Progenitor cell of endocrine pancreas (in vitro differentiated cells): ENCODE results near the gene SCGB2B2. TPM values are rescaled to one million over a fixed set of nuclear protein-coding genes. Genes with fewer than 3 reads are reported as not detected.

ENCODE experiments used
- DNase-seq: peaks from one replicate; pipeline ENCODE4 v3.0.0; 2021; ENCODE audit warnings: low spot score; ENCODE audit not compliant: unreplicated experiment
- H3K27ac Mint-ChIP-seq: 2 replicates; pipeline ENCODE4 v1.8.0; 2021; ENCODE audit warnings: mild to moderate bottlenecking, moderate library complexity, mixed read lengths
- H3K27me3 Mint-ChIP-seq: 2 replicates; pipeline ENCODE4 v1.8.0; 2021; ENCODE audit warnings: mixed read lengths
- H3K36me3 Mint-ChIP-seq: 2 replicates; pipeline ENCODE4 v1.8.0; 2022; ENCODE audit warnings: mixed read lengths; ENCODE audit not compliant: insufficient read depth
- H3K4me1 Mint-ChIP-seq: 2 replicates; pipeline ENCODE4 v1.8.0; 2021; ENCODE audit warnings: low read depth, mixed read lengths
- H3K4me3 Mint-ChIP-seq: 2 replicates; pipeline ENCODE4 v1.8.0; 2021; ENCODE audit warnings: low read depth, mild to moderate bottlenecking, moderate library complexity, mixed read lengths
- H3K9me3 Mint-ChIP-seq: 2 replicates; pipeline ENCODE4 v1.8.0; 2021; ENCODE audit warnings: low read depth, mixed read lengths
- long read RNA-seq: library from polyadenylated mRNA; unstranded; transcript quantifications from one replicate; pipeline ENCODE4 v2.0.0, GENCODE V29; 2020
- total RNA-seq: library from RNA; stranded (reverse); gene quantifications from 2 replicates; pipeline ENCODE4 v1.2.1, GENCODE V29; 2021
- TF ChIP-seq, protein P1 (sequence below): fragments of 200-600 bp; sonication (generic); IDR thresholded peaks from one replicate; pipeline ENCODE4 v1.5.0; 2021; ENCODE audit warnings: antibody characterized with exemption, mild to moderate bottlenecking; ENCODE audit not compliant: unreplicated experiment

Gene SCGB2B2, protein sequence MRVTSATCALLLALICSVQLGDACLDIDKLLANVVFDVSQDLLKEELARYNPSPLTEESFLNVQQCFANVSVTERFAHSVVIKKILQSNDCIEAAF
- 0.47 and 0.84 TPM in 2 replicates for total RNA-seq
- long read RNA-seq, partial matches to known transcripts: 1 of 6 reads
- long read RNA-seq, other reads (novel, unspliced or antisense): 5 of 6 reads

DNA sequence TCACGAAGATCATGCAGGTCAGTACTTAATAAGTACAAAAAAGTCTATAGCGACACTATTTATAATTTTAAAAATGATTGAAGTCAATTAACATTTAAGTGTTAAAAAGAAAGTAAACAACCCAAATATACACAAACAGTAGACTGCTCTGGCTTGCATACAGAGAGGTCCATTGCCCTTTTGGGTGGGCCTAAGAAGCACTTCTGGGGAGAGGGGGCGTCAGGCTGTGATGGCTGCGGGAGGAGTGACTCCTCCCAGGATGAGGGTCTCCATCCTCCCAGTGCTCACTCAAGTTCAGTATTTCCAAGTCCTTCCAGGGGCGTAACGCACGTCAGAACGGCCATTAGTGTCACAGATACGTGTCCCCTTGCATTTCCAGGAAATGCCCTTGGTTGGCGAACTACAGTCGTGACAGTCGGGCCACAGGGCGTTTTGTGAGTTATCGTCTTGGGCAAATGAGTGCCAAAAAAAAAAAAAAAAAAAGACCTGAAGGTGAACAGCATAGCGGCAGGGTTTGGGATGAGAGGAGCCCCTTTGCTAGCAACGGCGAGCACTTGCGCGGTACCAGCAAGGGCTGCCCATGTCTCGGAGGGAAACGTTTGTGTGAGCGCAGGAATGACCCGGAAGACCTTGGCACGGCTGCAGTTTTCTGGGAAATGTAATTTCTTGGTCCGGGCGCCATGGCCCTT is at the start of gene SCGB2B2:
Gene SCGB2B2, minus strand, starts transcription at position 463 of the 689 bp plus-strand sequence. CDS start 82,596 bp downstream, outside the sequence.
- H3K4me3 Mint-ChIP-seq: peak within 1 kb of the TSS; percentile 90
- H3K36me3 Mint-ChIP-seq: peaks cover 32% of the 10 kb centered on the region
- peaks cover 8% of the 10 kb centered on the region for H3K27me3 Mint-ChIP-seq
- DNase-seq: no peak
- peak within 1 kb of the TSS; percentile 97 for H3K27ac Mint-ChIP-seq
- H3K9me3 Mint-ChIP-seq: peaks cover 20% of the 10 kb centered on the region
- TF ChIP-seq, protein P1, sequence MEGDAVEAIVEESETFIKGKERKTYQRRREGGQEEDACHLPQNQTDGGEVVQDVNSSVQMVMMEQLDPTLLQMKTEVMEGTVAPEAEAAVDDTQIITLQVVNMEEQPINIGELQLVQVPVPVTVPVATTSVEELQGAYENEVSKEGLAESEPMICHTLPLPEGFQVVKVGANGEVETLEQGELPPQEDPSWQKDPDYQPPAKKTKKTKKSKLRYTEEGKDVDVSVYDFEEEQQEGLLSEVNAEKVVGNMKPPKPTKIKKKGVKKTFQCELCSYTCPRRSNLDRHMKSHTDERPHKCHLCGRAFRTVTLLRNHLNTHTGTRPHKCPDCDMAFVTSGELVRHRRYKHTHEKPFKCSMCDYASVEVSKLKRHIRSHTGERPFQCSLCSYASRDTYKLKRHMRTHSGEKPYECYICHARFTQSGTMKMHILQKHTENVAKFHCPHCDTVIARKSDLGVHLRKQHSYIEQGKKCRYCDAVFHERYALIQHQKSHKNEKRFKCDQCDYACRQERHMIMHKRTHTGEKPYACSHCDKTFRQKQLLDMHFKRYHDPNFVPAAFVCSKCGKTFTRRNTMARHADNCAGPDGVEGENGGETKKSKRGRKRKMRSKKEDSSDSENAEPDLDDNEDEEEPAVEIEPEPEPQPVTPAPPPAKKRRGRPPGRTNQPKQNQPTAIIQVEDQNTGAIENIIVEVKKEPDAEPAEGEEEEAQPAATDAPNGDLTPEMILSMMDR: peak; percentile 31
- peaks cover 18% of the 10 kb centered on the region for H3K4me1 Mint-ChIP-seq

DNA sequence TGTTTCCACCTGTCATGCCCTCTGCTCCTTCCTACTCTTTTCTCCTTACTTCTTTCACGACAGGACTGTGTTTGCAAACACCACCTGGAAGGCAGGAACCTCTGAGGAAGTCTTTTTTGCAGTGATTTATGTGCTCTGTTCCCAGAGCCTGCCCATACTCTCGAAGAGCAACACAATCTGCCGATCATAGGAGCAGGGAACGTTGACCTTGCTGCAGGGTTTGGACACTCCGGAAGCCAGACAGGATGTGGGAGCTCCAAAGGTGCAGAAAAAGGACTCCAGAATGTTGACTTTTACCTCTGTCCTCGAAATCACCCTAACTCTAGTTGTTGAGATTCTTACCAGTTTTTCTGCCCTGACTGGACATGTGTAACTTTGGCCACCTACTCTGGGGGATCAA is 48.4 kb upstream of the SCGB2B2 start:
- Mint-ChIP-seq H3K9me3 (no peaks in the 10 kb centered on the region), H3K4me1 (peaks cover 12% of the 10 kb centered on the region), H3K27me3 (peaks cover 15% of the 10 kb centered on the region), H3K4me3 (no peak overlapping the region), H3K36me3 (no peaks in the 10 kb centered on the region), H3K27ac (no peak overlapping the region)
- no peak for DNase-seq
- TF ChIP-seq, protein P1: no peak

DNA sequence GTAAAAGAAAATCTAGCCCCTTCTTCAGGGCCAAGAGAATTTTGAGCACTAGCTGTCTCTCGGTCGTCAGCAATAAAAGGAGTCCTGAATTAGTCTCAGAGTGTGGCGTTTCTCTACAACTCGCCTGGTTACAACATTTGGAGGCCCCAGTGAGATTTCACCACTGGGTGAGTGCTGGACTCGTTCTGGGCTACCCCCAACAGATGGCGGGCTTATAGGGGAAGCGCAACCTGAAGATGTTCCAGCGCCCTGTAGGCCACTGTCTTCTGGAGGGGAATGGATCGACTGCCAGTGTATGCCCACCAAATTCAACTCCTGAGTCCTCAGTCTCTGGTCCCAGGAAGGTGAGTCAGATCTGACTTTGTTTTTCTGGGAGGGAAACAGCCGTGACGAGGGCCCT is 45.4 kb upstream of the SCGB2B2 start:
- Mint-ChIP-seq H3K4me1 (peaks cover 9% of the 10 kb centered on the region), H3K27ac (no peak overlapping the region), H3K9me3 (peaks cover 8% of the 10 kb centered on the region), H3K27me3 (peaks cover 18% of the 10 kb centered on the region), H3K36me3 (no peaks in the 10 kb centered on the region), H3K4me3 (no peak overlapping the region)
- no peak for DNase-seq
- TF ChIP-seq, protein P1: no peak

DNA sequence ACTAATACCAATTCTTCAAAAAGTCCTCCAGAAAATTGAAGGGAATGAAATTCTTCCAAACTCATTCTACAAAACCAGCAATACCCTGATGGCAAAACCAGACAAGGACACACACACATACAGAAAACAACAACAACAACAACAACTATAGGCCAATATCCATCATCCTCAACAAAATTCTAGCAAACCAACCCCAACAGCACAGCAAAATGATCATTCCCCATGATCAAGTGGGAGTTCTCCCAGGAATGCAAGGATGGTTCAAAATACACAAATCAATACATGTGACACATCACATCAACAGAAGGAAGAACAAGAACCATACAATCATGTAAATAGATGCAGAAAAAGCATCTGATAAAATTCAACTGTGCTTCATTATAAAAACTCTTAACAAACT is 38.4 kb upstream of the SCGB2B2 start:
- TF ChIP-seq, protein P1: no peak
- no peak for DNase-seq
- Mint-ChIP-seq H3K27ac (no peak overlapping the region), H3K36me3 (peaks cover 7% of the 10 kb centered on the region), H3K27me3 (peaks cover 3% of the 10 kb centered on the region), H3K4me1 (no peaks in the 10 kb centered on the region), H3K4me3 (no peak overlapping the region), H3K9me3 (peaks cover 46% of the 10 kb centered on the region)

DNA sequence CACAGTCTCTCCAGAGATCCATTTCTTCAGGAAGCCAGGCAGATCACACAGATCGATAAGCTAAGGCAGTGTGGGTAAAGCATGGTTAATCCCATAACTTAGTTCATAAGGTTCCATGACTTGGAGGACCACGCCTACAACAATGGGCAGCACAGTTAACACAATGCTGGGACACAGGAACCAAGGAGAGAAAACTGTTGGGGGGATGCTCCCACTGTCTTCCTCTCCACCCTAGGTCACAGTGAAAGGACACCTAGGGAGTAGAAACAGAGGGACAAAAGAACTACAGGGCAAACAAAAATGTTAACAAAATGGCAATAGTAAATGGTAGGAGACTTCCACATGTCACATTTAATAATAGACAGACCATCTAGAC is 36.3 kb upstream of the SCGB2B2 start:
- no peaks in the 10 kb centered on the region for H3K4me1 Mint-ChIP-seq
- H3K9me3 Mint-ChIP-seq: peaks cover 46% of the 10 kb centered on the region
- no peak for DNase-seq
- no peak overlapping the region for H3K4me3 Mint-ChIP-seq
- peaks cover 7% of the 10 kb centered on the region for H3K36me3 Mint-ChIP-seq
- peaks cover 3% of the 10 kb centered on the region for H3K27me3 Mint-ChIP-seq
- TF ChIP-seq, protein P1: no peak
- no peak overlapping the region for H3K27ac Mint-ChIP-seq
